GM12875 (cell line): ENCODE measurements around the gene TMEM132E.
"Not testable (repeated sequence)": the region's sequence is repeated elsewhere in the genome, so short reads cannot be mapped to it uniquely, and the experiment has no call there.

Experiments used
- H3K4me3 ChIP-seq: one replicate; pipeline ENCODE4 v1.5.1; 2011; ENCODE audit warnings: low read depth, low read length, control low read depth
- CTCF ChIP-seq: IDR thresholded peaks from 2 replicates; pipeline ENCODE4 v1.5.1; 2011; ENCODE audit warnings: low read depth, mild to moderate bottlenecking, control low read depth, inconsistent platforms, low read length, moderate library complexity, borderline replicate concordance; ENCODE audit not compliant: insufficient read depth

Gene TMEM132E

GRCh38 chr17:34579017-34579946, at the start of gene TMEM132E:
Gene TMEM132E (plus strand): TSS chr17:34579582. CDS start chr17:34581077, 1,495 bp downstream.
- no peak for TF ChIP-seq CTCF
- no peak within 1 kb of the TSS for H3K4me3 ChIP-seq

GRCh38 chr17:34530918-34531317, 48.5 kb upstream of the TMEM132E start:
- no peak for TF ChIP-seq CTCF

GRCh38 chr17:34532281-34533065, 46.9 kb upstream of the TMEM132E start:
- no peak for TF ChIP-seq CTCF
- no peak overlapping the region for H3K4me3 ChIP-seq

More at GRCh38 chr17:34530918-34531317, 48.5 kb upstream of the TMEM132E start:
- no peak overlapping the region for H3K4me3 ChIP-seq

- TF ChIP-seq CTCF = no peak
- H3K4me3 ChIP-seq = no peak overlapping the region
Observed at GRCh38 chr17:34533806-34534527, 45.4 kb upstream of the TMEM132E start.

- no peak for TF ChIP-seq CTCF
- H3K4me3 ChIP-seq = no peak overlapping the region
Observed at GRCh38 chr17:34537445-34537844, 41.9 kb upstream of the TMEM132E start.

GRCh38 chr17:34538582-34538981, 40.8 kb upstream of the TMEM132E start:
- H3K4me3 ChIP-seq = not testable (repeated sequence)

- no peak for TF ChIP-seq CTCF
- no peak overlapping the region for H3K4me3 ChIP-seq
Observed at GRCh38 chr17:34539881-34540280, 39.5 kb upstream of the TMEM132E start.
